GM19324 (cell line): ENCODE data around the gene VEZF1.

Experiments
- ATAC-seq: cut with Tn5 transposase; IDR thresholded peaks from one replicate; pipeline ENCODE4 v1.9.1; 2021; ENCODE audit warnings: mild to moderate bottlenecking, moderate library complexity; ENCODE audit not compliant: unreplicated experiment, low FRiP score

Gene VEZF1, protein sequence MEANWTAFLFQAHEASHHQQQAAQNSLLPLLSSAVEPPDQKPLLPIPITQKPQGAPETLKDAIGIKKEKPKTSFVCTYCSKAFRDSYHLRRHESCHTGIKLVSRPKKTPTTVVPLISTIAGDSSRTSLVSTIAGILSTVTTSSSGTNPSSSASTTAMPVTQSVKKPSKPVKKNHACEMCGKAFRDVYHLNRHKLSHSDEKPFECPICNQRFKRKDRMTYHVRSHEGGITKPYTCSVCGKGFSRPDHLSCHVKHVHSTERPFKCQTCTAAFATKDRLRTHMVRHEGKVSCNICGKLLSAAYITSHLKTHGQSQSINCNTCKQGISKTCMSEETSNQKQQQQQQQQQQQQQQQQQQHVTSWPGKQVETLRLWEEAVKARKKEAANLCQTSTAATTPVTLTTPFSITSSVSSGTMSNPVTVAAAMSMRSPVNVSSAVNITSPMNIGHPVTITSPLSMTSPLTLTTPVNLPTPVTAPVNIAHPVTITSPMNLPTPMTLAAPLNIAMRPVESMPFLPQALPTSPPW

DNA sequence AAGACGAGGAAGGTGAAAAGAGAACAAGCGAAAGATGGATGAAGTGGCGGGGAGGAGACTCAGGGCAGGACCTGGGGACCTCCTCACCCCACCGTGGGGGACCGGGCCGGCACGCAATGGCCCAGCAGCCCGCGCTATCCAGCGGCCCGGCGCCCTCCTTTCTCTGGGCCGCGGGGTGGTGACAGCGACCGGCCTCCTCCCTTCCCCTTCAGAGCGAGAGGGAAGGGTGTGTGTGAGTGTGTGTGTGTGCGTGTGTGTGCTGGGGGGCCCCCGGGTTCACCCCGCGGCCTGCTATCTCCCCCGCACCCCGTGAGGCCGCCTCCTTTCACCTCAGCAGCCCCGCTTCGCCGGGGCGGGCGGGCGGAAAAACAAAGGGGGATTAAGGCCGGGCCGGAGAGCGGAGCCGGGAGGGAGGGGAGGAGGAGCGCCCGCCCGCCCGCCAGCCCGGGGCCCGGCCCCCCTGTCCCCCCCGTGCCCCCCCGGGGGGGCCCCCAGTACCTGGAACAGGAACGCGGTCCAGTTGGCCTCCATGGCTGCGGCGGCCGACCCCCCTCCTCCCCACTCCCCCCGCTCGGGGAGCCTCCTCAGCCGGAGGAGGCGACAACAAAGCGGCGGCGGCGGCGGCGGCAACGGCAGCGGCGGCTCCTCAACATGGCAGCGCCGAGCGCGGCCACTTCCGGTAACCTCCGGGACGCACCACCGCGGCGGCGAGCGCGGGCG, at the start of gene VEZF1:
TSS of gene VEZF1 (minus strand) at position 674 of the 720 bp plus-strand sequence. CDS start at position 531, 143 bp downstream.
- peak; percentile 75 for ATAC-seq

GRCh38 chr17:58032691-58033415, 44.8 kb upstream of the VEZF1 start:
- ATAC-seq = no peak

- ATAC-seq = no peak
Observed at GRCh38 chr17:58028578-58028977, 40.5 kb upstream of the VEZF1 start.

- no peak for ATAC-seq
Observed at GRCh38 chr17:58020401-58020800, 32.3 kb upstream of the VEZF1 start.

DNA sequence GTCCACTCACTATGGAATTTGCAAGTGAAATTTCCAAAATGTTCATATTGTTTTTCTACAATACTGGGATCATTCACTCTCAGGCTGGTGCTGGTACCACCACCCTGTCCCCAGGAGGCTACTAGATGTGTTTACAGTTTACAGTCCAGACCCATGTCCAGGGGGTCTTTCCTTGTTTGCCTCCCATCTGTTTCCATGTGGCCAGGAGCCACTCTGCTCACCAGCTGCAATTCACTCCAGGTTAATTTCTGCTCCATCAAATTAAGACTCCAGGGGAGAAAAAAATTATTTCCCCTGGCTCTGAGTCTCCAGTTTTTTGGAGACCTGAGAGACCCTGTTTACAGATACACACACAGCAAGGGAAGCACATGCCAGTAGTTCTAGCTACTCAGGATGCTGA, 31.5 kb upstream of the VEZF1 start:
- no peak for ATAC-seq

GRCh38 chr17:58019039-58019438, 31.0 kb upstream of the VEZF1 start:
- no peak for ATAC-seq

- ATAC-seq = no peak
Observed at GRCh38 chr17:58010067-58010799, 22.2 kb upstream of the VEZF1 start.

- ATAC-seq = peak; percentile 31
Observed at GRCh38 chr17:58007781-58008706, 20.0 kb upstream of the VEZF1 start.

DNA sequence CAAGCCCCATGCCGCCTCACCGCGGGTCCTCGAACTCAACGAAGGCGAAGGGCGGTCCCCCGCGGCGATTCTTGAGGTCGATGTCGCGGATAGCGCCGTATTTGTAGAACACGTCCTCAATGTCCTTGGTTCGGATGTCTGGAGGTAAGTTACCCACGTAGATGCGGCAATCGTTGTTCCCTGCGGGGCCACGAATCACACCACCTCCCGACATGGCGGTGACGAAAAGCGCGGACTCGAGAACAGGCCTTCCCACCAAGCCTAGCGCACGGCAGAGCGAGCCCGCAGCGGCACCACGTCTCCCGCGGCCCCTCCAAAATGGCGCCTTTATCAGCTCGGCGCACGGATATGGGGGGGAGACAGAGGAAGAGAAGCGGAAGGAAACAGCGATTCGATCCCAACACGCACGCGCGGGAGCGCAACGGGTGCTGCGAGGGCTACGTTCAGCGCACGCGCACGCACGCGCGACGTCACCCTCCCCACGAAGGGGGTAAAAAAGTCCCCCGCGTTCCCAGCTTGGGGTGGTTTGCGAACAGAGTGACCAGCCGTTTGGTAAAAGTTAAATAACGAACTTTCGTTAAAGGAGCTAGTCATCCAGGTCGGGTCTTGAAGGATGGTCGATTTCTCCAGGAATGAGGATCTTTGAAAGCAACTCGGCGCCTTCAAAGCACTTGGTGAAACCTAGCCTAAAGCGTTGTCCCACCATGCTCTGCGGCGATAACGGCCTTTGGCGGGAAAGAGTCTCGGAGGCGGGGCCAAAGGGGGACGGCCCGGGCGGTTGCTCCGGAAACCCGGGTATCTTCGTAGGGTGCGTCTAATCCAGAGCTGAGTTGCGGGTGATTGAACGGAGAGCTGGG, 19.1 kb upstream of the VEZF1 start, which contains the start of gene SRSF1:
TSS of gene SRSF1 (minus strand) at position 323 of the 857 bp plus-strand sequence. CDS start at position 214, 109 bp downstream.
- peak; percentile 90 for ATAC-seq

DNA sequence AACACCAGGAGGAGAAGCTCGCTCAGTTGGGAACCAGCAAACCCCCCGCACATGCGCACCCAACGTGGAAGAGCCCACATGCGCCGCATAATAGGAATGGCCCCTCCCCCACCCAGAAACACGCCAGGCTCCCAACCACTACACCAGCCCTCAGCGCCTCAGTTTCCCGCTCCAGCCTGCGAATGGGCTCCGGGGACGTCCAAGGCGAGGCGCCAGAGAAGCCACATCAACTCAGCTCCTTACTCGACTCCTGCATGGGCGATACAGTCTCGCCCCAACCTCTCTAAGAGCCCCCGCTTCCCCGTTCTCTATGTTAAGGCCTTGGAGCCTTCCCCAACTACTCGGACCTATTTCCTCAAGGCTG, 18.5 kb upstream of the VEZF1 start:
- ATAC-seq = peak; percentile 14

GRCh38 chr17:58005728-58006559, 17.9 kb upstream of the VEZF1 start:
- ATAC-seq = no peak

DNA sequence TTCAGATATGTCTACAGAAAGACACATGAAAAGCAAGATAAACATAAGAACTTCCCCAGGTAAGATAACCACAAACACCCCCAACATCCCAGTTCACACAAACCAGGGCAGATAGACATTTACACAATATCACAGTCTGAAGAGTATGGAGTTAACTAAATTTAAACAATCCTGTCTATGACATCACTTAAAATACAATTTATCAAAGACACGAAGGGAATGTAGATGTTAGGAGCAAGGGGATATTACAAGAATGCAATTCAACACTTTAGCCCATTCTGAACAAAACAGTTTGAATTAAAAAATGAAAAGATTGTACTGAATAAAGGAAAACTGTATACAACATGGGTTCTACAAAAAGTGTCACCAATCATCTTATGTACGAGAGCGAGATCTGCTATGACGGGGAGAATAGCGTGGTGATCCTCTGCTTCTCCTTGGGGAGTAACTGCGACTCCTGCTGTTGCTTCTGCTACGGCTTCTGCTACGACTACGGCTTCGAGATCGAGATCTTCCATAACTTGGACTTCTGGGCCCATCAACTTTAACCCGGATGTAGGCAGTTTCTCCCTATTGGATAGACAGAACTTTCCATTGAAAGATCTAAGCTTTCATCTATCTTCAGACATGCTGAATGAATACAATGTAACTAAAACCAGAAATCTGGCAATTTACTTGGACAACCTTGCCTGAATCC, 17.1 kb upstream of the VEZF1 start:
- ATAC-seq = no peak

DNA sequence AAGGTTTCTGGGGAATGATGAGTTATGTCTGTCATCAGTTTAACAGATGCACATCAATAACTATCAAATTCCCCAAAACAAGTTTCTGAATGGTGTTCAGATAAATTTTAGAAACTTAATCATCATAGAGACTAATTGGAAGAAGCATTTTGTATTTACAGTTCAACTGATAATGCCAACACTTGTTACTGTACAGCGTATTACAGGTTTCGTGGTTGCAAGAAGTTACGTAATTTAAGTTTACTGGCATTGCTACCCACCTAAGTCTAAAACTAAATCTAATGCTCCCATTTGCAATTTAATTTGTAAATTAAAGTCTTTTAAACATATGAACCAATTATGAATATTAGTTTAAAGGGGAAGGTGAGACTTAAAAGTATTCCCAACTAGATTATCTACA, 16.0 kb upstream of the VEZF1 start:
- no peak for ATAC-seq

- ATAC-seq = no peak
Observed at GRCh38 chr17:58002973-58003372, 14.9 kb upstream of the VEZF1 start.

DNA sequence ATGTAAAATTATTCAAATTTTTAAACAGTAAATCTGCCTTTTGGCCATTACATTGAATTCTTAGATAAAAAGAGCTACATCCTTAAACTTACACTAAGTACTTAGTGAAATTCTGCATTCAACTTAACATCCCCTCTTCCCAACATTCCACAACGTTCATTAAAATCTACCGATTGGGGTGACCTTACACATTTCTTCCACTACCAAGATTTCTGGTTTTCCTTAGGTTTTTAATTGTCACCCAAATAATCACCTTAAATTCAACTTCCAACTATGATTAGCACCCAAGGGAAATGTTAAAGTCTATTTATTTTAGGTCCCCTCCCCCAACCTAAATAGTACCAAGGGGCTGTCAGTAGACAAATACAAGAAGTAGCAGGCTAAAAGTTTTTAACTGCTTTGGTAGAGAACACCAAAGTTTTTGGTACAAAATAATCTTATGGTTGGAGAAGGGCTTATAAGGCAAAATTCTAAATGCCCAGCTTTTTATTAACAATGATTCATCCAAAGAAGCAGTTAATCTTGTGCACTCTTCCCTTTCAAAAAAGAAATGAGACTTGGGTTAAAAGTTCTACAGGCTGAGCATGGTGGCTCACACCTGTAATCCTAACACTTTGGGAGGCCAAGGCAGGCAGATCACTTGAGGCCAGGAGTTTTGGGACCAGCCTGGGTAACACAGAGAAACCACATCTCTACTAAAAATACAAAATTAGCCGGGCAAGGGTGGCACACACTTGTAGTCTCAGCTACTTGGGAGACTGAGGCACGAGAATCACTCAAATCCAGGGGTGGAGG, 14.3 kb upstream of the VEZF1 start:
- no peak for ATAC-seq
